Endothelial cell of umbilical vein (primary cell): ENCODE data around the gene PHAX. TPM values are rescaled to one million over a fixed set of nuclear protein-coding genes. Genes with fewer than 3 reads are reported as not detected.
"Not testable (repeated sequence)": the region's sequence is repeated elsewhere in the genome, so short reads cannot be mapped to it uniquely, and the experiment has no call there.

ENCODE experiments used
- BruUV-seq: library from RNA; stranded (reverse); fragments of 400-500 nt; replicated peaks from 2 replicates; lab custom pipeline; 2021; lab: Mats Ljungman, UMichigan
- CTCF ChIA-PET: fragments of 300-600, 350-600 bp; sonication (Branson Sonifier 250); formaldehyde crosslinking; loops from one replicate; lab custom pipeline; 2021; ENCODE audit warnings: antibody characterized with exemption, inconsistent platforms; lab: Charles Lee
- POLR2A ChIA-PET: fragments of 300-600, 350-600 bp; sonication (Branson Sonifier 250); formaldehyde crosslinking; loops from one replicate; lab custom pipeline; 2021; ENCODE audit warnings: antibody characterized with exemption, inconsistent platforms; lab: Charles Lee
- DNase-seq: peaks from one replicate; pipeline ENCODE4 v3.0.0-alpha.2; 2011; ENCODE audit warnings: low read depth, low spot score
- FAIRE-seq: peaks from 2 replicates; lab custom pipeline; 2011; peaks lifted over from hg19 to GRCh38; lab: Jason Lieb, UNC
- H2AFZ ChIP-seq: 2 replicates; pipeline ENCODE4 v1.6.0; 2012; ENCODE audit warnings: low read depth, low read length, control low read depth, inconsistent platforms
- H3K27ac ChIP-seq: 2 replicates; pipeline ENCODE4 v1.5.1; 2011; ENCODE audit warnings: low read depth, mild to moderate bottlenecking, control low read depth, low read length, moderate library complexity; ENCODE audit not compliant: insufficient read depth
- H3K27me3 ChIP-seq, 2 experiments: 2 replicates each; pipeline versions ENCODE4 v1.6.0 to v1.6.1; 2011; ENCODE audit warnings: low read length in 2 of 2, mixed read lengths in 1 of 2; ENCODE audit not compliant: control insufficient read depth in 2 of 2, insufficient read depth in 2 of 2
- H3K36me3 ChIP-seq, 2 experiments: 2 replicates in 1 of 2; 3 replicates in 1 of 2; pipeline ENCODE4 v1.5.1; 2011; ENCODE audit warnings: low read length in 2 of 2, mild to moderate bottlenecking in 1 of 2, moderate library complexity in 1 of 2; ENCODE audit not compliant: control insufficient read depth in 2 of 2, insufficient read depth in 2 of 2; ENCODE audit errors: extremely low read depth in 1 of 2
- H3K4me1 ChIP-seq: 3 replicates; pipeline ENCODE4 v1.5.1; 2011; ENCODE audit warnings: mild to moderate bottlenecking, low read length; ENCODE audit not compliant: control insufficient read depth, insufficient read depth; ENCODE audit errors: extremely low read depth
- H3K4me2 ChIP-seq: 2 replicates; pipeline ENCODE4 v1.6.1; 2011; ENCODE audit warnings: low read length, control low read depth, mixed read lengths; ENCODE audit not compliant: insufficient read depth
- H3K4me3 ChIP-seq, 3 experiments: fragments of 200-600 bp in 1 of 3; sonication (generic), shearing (Covaris generic) in 1 of 3; replicated peaks in 1 of 3; 2 replicates each; pipeline ENCODE4 v1.5.1; 2011 to 2016; ENCODE audit warnings: control low read depth in 3 of 3, low read length in 3 of 3, mild to moderate bottlenecking in 2 of 3, inconsistent platforms in 1 of 3, low read depth in 1 of 3, moderate library complexity in 1 of 3; ENCODE audit not compliant: insufficient read depth in 1 of 3
- H3K79me2 ChIP-seq: 2 replicates; pipeline ENCODE4 v1.6.0; 2012; ENCODE audit warnings: low read length, inconsistent platforms; ENCODE audit not compliant: control insufficient read depth, insufficient read depth
- H3K9ac ChIP-seq: replicated peaks from 2 replicates; pipeline ENCODE3; 2011; ENCODE audit warnings: low read length, control low read depth; ENCODE audit not compliant: insufficient read depth; ENCODE audit errors: extremely low read depth
- H3K9me1 ChIP-seq: replicated peaks from 3 replicates; pipeline ENCODE4 v1.6.0; 2011; ENCODE audit warnings: mild to moderate bottlenecking, low read length; ENCODE audit not compliant: control insufficient read depth, insufficient read depth; ENCODE audit errors: extremely low read depth
- H3K9me3 ChIP-seq: replicated peaks from 2 replicates; pipeline ENCODE4 v1.5.1; 2012; ENCODE audit warnings: low read length, inconsistent platforms; ENCODE audit not compliant: control insufficient read depth, insufficient read depth
- H4K20me1 ChIP-seq: replicated peaks from 2 replicates; pipeline ENCODE3; 2011; ENCODE audit warnings: mild to moderate bottlenecking, low read length; ENCODE audit not compliant: control insufficient read depth, insufficient read depth; ENCODE audit errors: extremely low read depth
- EZH2 ChIP-seq: IDR thresholded peaks from 2 replicates; pipeline ENCODE4 v1.6.1; 2012; ENCODE audit warnings: borderline replicate concordance, low read depth, mild to moderate bottlenecking, moderate library complexity, low read length, inconsistent platforms; ENCODE audit not compliant: severe bottlenecking
- FOS ChIP-seq: IDR thresholded peaks from 2 replicates; pipeline ENCODE4 v1.6.1; 2011; ENCODE audit warnings: mild to moderate bottlenecking, low read length, moderate library complexity, borderline replicate concordance; ENCODE audit not compliant: insufficient read depth
- GATA2 ChIP-seq: IDR thresholded peaks from 2 replicates; pipeline ENCODE4 v1.7.0; 2011; ENCODE audit warnings: low read depth, mild to moderate bottlenecking, moderate library complexity, mixed read lengths, low read length; ENCODE audit not compliant: insufficient read length, insufficient read depth
- JUN ChIP-seq: IDR thresholded peaks from 2 replicates; pipeline ENCODE4 v1.6.1; 2011; ENCODE audit warnings: borderline replicate concordance, low read depth; ENCODE audit not compliant: insufficient read length, insufficient read depth
- MYC ChIP-seq: IDR thresholded peaks from one replicate; pipeline ENCODE4 v1.6.1; 2011; ENCODE audit warnings: mild to moderate bottlenecking, low read depth, low read length
- POLR2A ChIP-seq: IDR thresholded peaks from 2 replicates; pipeline ENCODE4 v1.6.1; 2012; ENCODE audit warnings: low read depth, mild to moderate bottlenecking, control low read depth, low read length
- POLR2AphosphoS5 ChIP-seq: IDR thresholded peaks from 2 replicates; pipeline ENCODE4 v1.6.1; 2012; ENCODE audit warnings: low read depth, mild to moderate bottlenecking, control low read depth, low read length, moderate library complexity; ENCODE audit not compliant: insufficient read depth
- dilution Hi-C: fragments of 300-500 bp; cut with MboI; formaldehyde crosslinking; loops from one replicate; pipeline ENCODE4 v1.15.0; 2019; ENCODE audit warnings: low sequenced_read_pairs; ENCODE audit not compliant: extremely low pct_ligation_motif_present
- intact Hi-C: fragments of 100-400 bp; cut with micrococcal nuclease; formaldehyde crosslinking; loops from one replicate; pipeline ENCODE4 v1.10.0; 2022
- polyA plus RNA-seq, 4 experiments: library from polyadenylated mRNA; depleted of rRNA in 3 of 4; stranded (reverse) in 3 of 4; unstranded in 1 of 4; fragments of >200 nt; gene quantifications; 2 replicates each; pipeline versions ENCODE4 v1.2.1 to v1.2.3, GENCODE V29; 2011 to 2012; ENCODE audit warnings: missing spikeins in 1 of 4
- total RNA-seq: library from RNA; stranded (reverse); gene quantifications from 2 replicates; pipeline ENCODE4 v1.2.3, GENCODE V29; 2021
- TF ChIP-seq, protein P1 (sequence below): IDR thresholded peaks from 2 replicates; pipeline ENCODE4 v1.6.1; 2011; ENCODE audit not compliant: insufficient read depth, insufficient read length
- TF ChIP-seq, protein P2 (sequence below), 2 donors: IDR thresholded peaks; 1 replicate in 1 of 2; 2 replicates in 1 of 2; pipeline ENCODE4 v1.5.1; 2011; ENCODE audit warnings: low read length in 2 of 2, mild to moderate bottlenecking in 2 of 2, moderate library complexity in 2 of 2, control low read depth in 1 of 2, inconsistent platforms in 1 of 2, low read depth in 1 of 2; ENCODE audit not compliant: insufficient read depth in 1 of 2; ENCODE audit errors: extremely low read depth in 1 of 2

Gene PHAX
- total and polyA plus RNA-seq, 2 donors (not counting 3 experiments of a cell fraction or from before 2014, with no cell fraction given): 33.0 to 51.2 TPM

DNA sequence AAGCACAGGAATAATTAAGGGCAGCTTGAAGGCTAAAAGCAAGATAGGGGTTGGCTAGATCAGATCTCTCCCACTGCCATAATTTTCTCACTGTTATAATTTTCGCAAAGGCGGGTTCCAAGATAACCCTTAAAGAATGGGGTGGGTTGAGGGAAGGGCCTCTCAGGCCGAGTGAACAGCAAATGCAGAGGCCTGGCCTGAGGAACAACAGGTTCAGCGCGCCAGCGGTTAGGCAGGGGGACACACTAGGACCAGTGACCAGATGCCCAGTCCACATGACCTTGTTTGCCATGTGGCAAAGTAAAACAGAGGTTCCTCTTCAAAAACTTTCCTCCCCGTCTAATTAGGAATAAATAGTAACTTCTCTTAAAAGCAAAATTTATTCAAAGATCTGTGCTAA, 1.2 kb upstream of the PHAX start:
- peaks cover 19% of the 10 kb centered on the region for H3K4me1 ChIP-seq
- H3K9ac ChIP-seq: no peak overlapping the region
- ChIA-PET POLR2A (no interaction called here), CTCF (interaction anchor here (1.7 kb wide), 1 partner anchor 15 kb away, joined by 3 read pairs; no protein-coding TSS in a partner anchor)
- H2AFZ ChIP-seq: peak overlapping the region; percentile 23
- no peak overlapping the region for H3K27ac ChIP-seq
- H3K9me1 ChIP-seq: no peaks in the 10 kb centered on the region
- H3K36me3 ChIP-seq: peaks cover 0 to 2% of the 10 kb centered on the region in 2 experiments
- no peaks in the 10 kb centered on the region for H3K9me3 ChIP-seq
- no peak overlapping the region for H3K4me2 ChIP-seq
- no peak for DNase-seq
- intact Hi-C loops (no loop called here), dilution Hi-C loops (no loop called here)
- TF ChIP-seq JUN: no peak
- TF ChIP-seq POLR2AphosphoS5: no peak
- TF ChIP-seq, protein P1, sequence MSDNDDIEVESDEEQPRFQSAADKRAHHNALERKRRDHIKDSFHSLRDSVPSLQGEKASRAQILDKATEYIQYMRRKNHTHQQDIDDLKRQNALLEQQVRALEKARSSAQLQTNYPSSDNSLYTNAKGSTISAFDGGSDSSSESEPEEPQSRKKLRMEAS: no peak
- TF ChIP-seq, protein P2, sequence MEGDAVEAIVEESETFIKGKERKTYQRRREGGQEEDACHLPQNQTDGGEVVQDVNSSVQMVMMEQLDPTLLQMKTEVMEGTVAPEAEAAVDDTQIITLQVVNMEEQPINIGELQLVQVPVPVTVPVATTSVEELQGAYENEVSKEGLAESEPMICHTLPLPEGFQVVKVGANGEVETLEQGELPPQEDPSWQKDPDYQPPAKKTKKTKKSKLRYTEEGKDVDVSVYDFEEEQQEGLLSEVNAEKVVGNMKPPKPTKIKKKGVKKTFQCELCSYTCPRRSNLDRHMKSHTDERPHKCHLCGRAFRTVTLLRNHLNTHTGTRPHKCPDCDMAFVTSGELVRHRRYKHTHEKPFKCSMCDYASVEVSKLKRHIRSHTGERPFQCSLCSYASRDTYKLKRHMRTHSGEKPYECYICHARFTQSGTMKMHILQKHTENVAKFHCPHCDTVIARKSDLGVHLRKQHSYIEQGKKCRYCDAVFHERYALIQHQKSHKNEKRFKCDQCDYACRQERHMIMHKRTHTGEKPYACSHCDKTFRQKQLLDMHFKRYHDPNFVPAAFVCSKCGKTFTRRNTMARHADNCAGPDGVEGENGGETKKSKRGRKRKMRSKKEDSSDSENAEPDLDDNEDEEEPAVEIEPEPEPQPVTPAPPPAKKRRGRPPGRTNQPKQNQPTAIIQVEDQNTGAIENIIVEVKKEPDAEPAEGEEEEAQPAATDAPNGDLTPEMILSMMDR (IDR thresholded peaks at IDR 0.05; ENCODE audit: extremely low read depth in 1 of 2, insufficient read depth in 1 of 2, low read depth in 1 of 2, low read length in 2 of 2): no peak
- no peak for TF ChIP-seq FOS
- no peak for TF ChIP-seq POLR2A
- TF ChIP-seq MYC: no peak
- no peak for TF ChIP-seq EZH2
- TF ChIP-seq GATA2: no peak
- no peak for FAIRE-seq
- BruUV-seq: TSS peak; percentile 23
- no peaks in the 10 kb centered on the region for H4K20me1 ChIP-seq
- no peak overlapping the region for H3K4me3 ChIP-seq
- H3K79me2 ChIP-seq: peaks cover 32% of the 10 kb centered on the region
- H3K27me3 ChIP-seq: no peaks in the 10 kb centered on the region

DNA sequence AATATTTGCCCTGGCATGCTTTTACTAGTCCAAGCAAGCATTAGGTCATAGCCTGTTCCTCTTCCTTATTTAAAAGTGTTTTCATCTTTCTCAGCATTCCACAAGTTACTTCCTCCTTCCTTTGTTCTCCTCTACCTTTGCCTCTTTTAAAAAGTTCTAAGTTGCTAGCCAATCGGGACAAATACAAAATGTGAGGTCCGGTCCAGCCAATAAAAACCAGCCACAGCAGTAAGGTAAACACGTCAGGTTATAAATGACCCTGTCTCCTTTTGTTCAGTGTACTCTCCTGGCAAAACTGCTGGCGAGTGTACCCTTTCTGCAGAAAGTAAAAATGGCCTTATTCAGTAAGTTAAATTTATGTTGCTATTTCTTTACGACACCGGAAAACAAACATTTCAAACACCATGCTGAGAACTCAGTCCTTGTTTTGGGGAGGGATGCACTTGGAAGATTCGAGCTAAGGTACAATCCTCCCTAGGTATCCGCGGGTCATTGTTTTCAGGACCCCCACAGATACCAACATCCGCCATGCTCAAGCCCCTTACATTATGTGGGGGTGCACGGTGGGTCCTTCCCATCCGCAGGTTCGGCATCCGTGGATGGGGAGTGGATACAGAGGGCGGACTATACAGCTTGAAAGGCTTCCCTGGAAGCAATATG, 646 bp upstream of the PHAX start:
- CTCF ChIA-PET: interaction anchor here (1.0 to 2.0 kb wide), 15 partner anchors 7 to 893 kb away, joined by 3 to 13 read pairs (median 5); partner anchors contain the start of gene LMNB1
- intact Hi-C loops: loop anchor here (1.0 kb wide), 2 partner anchors 56 to 177 kb away; partner anchors contain the start of gene LMNB1
- H3K9me3 ChIP-seq, H3K4me3 ChIP-seq, POLR2A ChIA-PET, H3K27me3 ChIP-seq, H3K27ac ChIP-seq, H3K4me2 ChIP-seq, H3K36me3 ChIP-seq, H3K9me1 ChIP-seq, dilution Hi-C loops, DNase-seq, FAIRE-seq, H3K9ac ChIP-seq, H4K20me1 ChIP-seq: not testable (repeated sequence)
- TSS peak; percentile 13 for BruUV-seq
- Histone ChIP-seq H3K4me1 (peaks cover 19% of the 10 kb centered on the region), H3K79me2 (peaks cover 36% of the 10 kb centered on the region), H2AFZ (peak overlapping the region; percentile 85)
